ENCODE data around the gene ABCF2.

ABCF2 gene

GRCh38 chr7:151242159-151243044, 15.4 kb upstream of the ABCF2 start:
- DNase-seq (ENCODE audit: low read depth in 2 of 2): no peak

GRCh38 chr7:151241755-151242096, 14.7 kb upstream of the ABCF2 start:
- no peak for DNase-seq (ENCODE audit: low read depth in 2 of 2)

GRCh38 chr7:151240942-151241754, 14.1 kb upstream of the ABCF2 start:
- no peak for DNase-seq (ENCODE audit: low read depth in 2 of 2)

- no peak for DNase-seq (ENCODE audit: low read depth in 2 of 2)
These were observed 13.5 kb upstream of the ABCF2 start for GRCh38 chr7:151240536-151240935.

GRCh38 chr7:151239837-151240459, 12.9 kb upstream of the ABCF2 start:
- DNase-seq (ENCODE audit: low read depth in 2 of 2): no peak

- DNase-seq (ENCODE audit: low read depth in 2 of 2): no peak
These were observed 12.2 kb upstream of the ABCF2 start for GRCh38 chr7:151238924-151239836.

- no peak for DNase-seq (ENCODE audit: low read depth in 2 of 2)
These were observed 11.3 kb upstream of the ABCF2 start for GRCh38 chr7:151238190-151238810.

GRCh38 chr7:151237244-151238189, 10.5 kb upstream of the ABCF2 start:
- DNase-seq (ENCODE audit: low read depth in 2 of 2): no peak

GRCh38 chr7:151236406-151236805, 9.4 kb upstream of the ABCF2 start:
- no peak for DNase-seq (ENCODE audit: low read depth in 2 of 2)

- DNase-seq (ENCODE audit: low read depth in 2 of 2): no peak
These were observed 8.2 kb upstream of the ABCF2 start for GRCh38 chr7:151235091-151235787.

- DNase-seq (ENCODE audit: low read depth in 2 of 2): no peak
These were observed 6.8 kb upstream of the ABCF2 start for GRCh38 chr7:151233804-151234203.

- peak; percentile 54 to 57 for DNase-seq (ENCODE audit: low read depth in 2 of 2)
These were observed 6.1 kb upstream of the ABCF2 start for GRCh38 chr7:151232917-151233701.

GRCh38 chr7:151232091-151232916, 5.3 kb upstream of the ABCF2 start, which contains the start of gene CHPF2:
CHPF2 (plus strand) TSS chr7:151232483; CDS start chr7:151234012, 1,529 bp downstream.
- peak; percentile 82 to 87 for DNase-seq (ENCODE audit: low read depth in 2 of 2)

GRCh38 chr7:151231080-151231479, 4.1 kb upstream of the ABCF2 start:
- no peak for DNase-seq (ENCODE audit: low read depth in 2 of 2)

- no peak for DNase-seq (ENCODE audit: low read depth in 2 of 2)
These were observed 2.2 kb upstream of the ABCF2 start for GRCh38 chr7:151229249-151229648.

GRCh38 chr7:151228024-151228866, 1.2 kb upstream of the ABCF2 start:
- DNase-seq (ENCODE audit: low read depth in 2 of 2): no peak

- no peak for DNase-seq (ENCODE audit: low read depth in 2 of 2)
These were observed 488 bp downstream of the ABCF2 start for GRCh38 chr7:151226560-151226874.

Data from activated CD4-positive, alpha-beta T cell treated with anti-CD3 and anti-CD28 coated beads for 24 hours (primary cell).